Panc1 (cell line): Measurements from ENCODE around the gene ZNF292. TPM values are rescaled to one million over a fixed set of nuclear protein-coding genes. Genes with fewer than 3 reads are reported as not detected.

ENCODE experiments used
- ATAC-seq: fragments of 200-7000 bp; cut with Tn5 transposase; 2 replicates; pipeline ENCODE4 v1.9.1; 2020; ENCODE audit warnings: mild to moderate bottlenecking, moderate library complexity
- BruUV-seq: library from RNA; stranded (reverse); fragments of 400-500 nt; replicated peaks from 2 replicates; lab custom pipeline; 2021; lab: Mats Ljungman, UMichigan
- CTCF ChIA-PET: fragments of 300-600 bp; sonication (Branson Sonifier 250); formaldehyde crosslinking; loops from one replicate; lab custom pipeline; 2022; ENCODE audit warnings: antibody characterized with exemption; lab: Charles Lee
- POLR2A ChIA-PET: fragments of 300-600 bp; sonication (Branson Sonifier 250); formaldehyde crosslinking; loops from one replicate; lab custom pipeline; 2022; ENCODE audit warnings: antibody characterized with exemption; lab: Charles Lee
- DNase-seq: peaks from one replicate; pipeline ENCODE4 v3.0.0-alpha.2; 2010; ENCODE audit warnings: low read depth, low spot score
- H3K27ac ChIP-seq: 2 replicates; pipeline ENCODE4 v1.5.1; 2011; ENCODE audit warnings: mild to moderate bottlenecking, low read length, inconsistent platforms
- H3K27me3 ChIP-seq: fragments of 200-500 bp; sonication (Bioruptor generic); 2 replicates; pipeline ENCODE4 v1.6.0; 2014; ENCODE audit warnings: low read length, inconsistent platforms; ENCODE audit not compliant: control insufficient read depth, insufficient read depth
- H3K36me3 ChIP-seq: fragments of 200-500 bp; sonication (Bioruptor generic); 2 replicates; pipeline ENCODE4 v1.5.1; 2014; ENCODE audit warnings: inconsistent platforms, mild to moderate bottlenecking, low read length, moderate library complexity; ENCODE audit not compliant: control insufficient read depth, insufficient read depth
- H3K4me1 ChIP-seq: 2 replicates; pipeline ENCODE4 v1.5.1; 2011; ENCODE audit warnings: inconsistent platforms, mild to moderate bottlenecking, low read length, moderate library complexity; ENCODE audit not compliant: control insufficient read depth, insufficient read depth
- H3K4me3 ChIP-seq, 2 experiments: 2 replicates each; pipeline ENCODE4 v1.5.1; 2011 to 2012; ENCODE audit warnings: low read depth in 2 of 2, low read length in 2 of 2, mild to moderate bottlenecking in 2 of 2, inconsistent platforms in 1 of 2, moderate library complexity in 1 of 2
- H3K9me3 ChIP-seq: fragments of 200-500 bp; sonication (Bioruptor generic); 2 replicates; pipeline ENCODE4 v1.5.1; 2014; ENCODE audit warnings: low read depth, mild to moderate bottlenecking, inconsistent platforms, low read length, moderate library complexity; ENCODE audit not compliant: control insufficient read depth, insufficient read depth
- CTCF ChIP-seq: fragments of 450-650 bp; IDR thresholded peaks from 2 replicates; pipeline ENCODE4 v1.5.1; 2017; ENCODE audit warnings: mild to moderate bottlenecking
- POLR2AphosphoS5 ChIP-seq: IDR thresholded peaks from 2 replicates; pipeline ENCODE4 v1.6.1; 2012; ENCODE audit warnings: mild to moderate bottlenecking, low read depth, low read length, moderate library complexity
- REST ChIP-seq, 2 experiments: IDR thresholded peaks; 2 replicates each; pipeline ENCODE4 v1.6.1; 2011 to 2012; ENCODE audit warnings: low read depth in 2 of 2, control low read depth in 1 of 2, low read length in 1 of 2, mild to moderate bottlenecking in 1 of 2, moderate library complexity in 1 of 2; ENCODE audit not compliant: insufficient read depth in 1 of 2
- SIN3A ChIP-seq: IDR thresholded peaks from 2 replicates; pipeline ENCODE4 v1.6.1; 2012; ENCODE audit warnings: low read depth, mild to moderate bottlenecking, low read length, moderate library complexity, borderline replicate concordance; ENCODE audit not compliant: insufficient read depth
- TCF7L2 ChIP-seq: IDR thresholded peaks from 2 replicates; pipeline ENCODE4 v1.6.1; 2011; ENCODE audit warnings: mild to moderate bottlenecking, low read depth, low read length, inconsistent platforms
- in situ Hi-C: cut with HindIII; loops from 2 replicates; pipeline ENCODE4 v1.10.0; 2016; ENCODE audit warnings: low sequenced_read_pairs, low pct_unique_long_range_greater_than_20kb
- intact Hi-C: fragments of 100-400 bp; cut with micrococcal nuclease; formaldehyde crosslinking; loops from one replicate; pipeline ENCODE4 v1.10.0; 2022; ENCODE audit not compliant: unreplicated experiment
- total RNA-seq: library from RNA; stranded (reverse); gene quantifications from one replicate; pipeline ENCODE4 v1.2.1, GENCODE V29; 2021; ENCODE audit not compliant: unreplicated experiment

ZNF292 gene
- total RNA-seq, 1 experiment from 2014 or later = 38.2 TPM

GRCh38 chr6:87122477-87122876, 32.9 kb upstream of the ZNF292 start:
- intact Hi-C loops = no loop called here
- no peaks in the 10 kb centered on the region for H3K36me3 ChIP-seq
- no peak for ATAC-seq
- H3K27me3 ChIP-seq = peaks cover 2% of the 10 kb centered on the region; the same call in 1 of the 2 replicates
- ChIA-PET POLR2A (no interaction called here), CTCF (no interaction called here)
- TF ChIP-seq CTCF (no peak), TCF7L2 (no peak), POLR2AphosphoS5 (no peak), REST (IDR thresholded peaks at IDR 0.05; ENCODE audit: insufficient read depth in 1 of 2, low read depth in 2 of 2, low read length in 1 of 2) (no peak), SIN3A (no peak)
- H3K4me1 ChIP-seq = no peaks in the 10 kb centered on the region
- H3K27ac ChIP-seq = no peak overlapping the region
- no peaks in the 10 kb centered on the region for H3K9me3 ChIP-seq
- no peak overlapping the region for H3K4me3 ChIP-seq
- no TSS peak for BruUV-seq
- in situ Hi-C loops = no loop called here
- no peak for DNase-seq

- H3K9me3 ChIP-seq = no peaks in the 10 kb centered on the region
- no peak for DNase-seq
- H3K36me3 ChIP-seq = no peaks in the 10 kb centered on the region
- ChIA-PET CTCF (no interaction called here), POLR2A (no interaction called here)
- in situ Hi-C loops (no loop called here), intact Hi-C loops (no loop called here)
- no peaks in the 10 kb centered on the region for H3K4me1 ChIP-seq
- H3K27ac ChIP-seq = no peak overlapping the region
- ATAC-seq = no peak
- TF ChIP-seq REST (IDR thresholded peaks at IDR 0.05; ENCODE audit: insufficient read depth in 1 of 2, low read depth in 2 of 2, low read length in 1 of 2) (no peak), SIN3A (no peak), POLR2AphosphoS5 (no peak), TCF7L2 (no peak), CTCF (no peak)
- H3K27me3 ChIP-seq = peaks cover 2% of the 10 kb centered on the region; the same call in 1 of the 2 replicates
- no peak overlapping the region for H3K4me3 ChIP-seq
- BruUV-seq = no TSS peak
Observed at GRCh38 chr6:87124074-87124473, 31.3 kb upstream of the ZNF292 start.
